HepG2 (cell line): Measurements from ENCODE around the gene ITGB2. TPM values are rescaled to one million over a fixed set of nuclear protein-coding genes. Genes with fewer than 3 reads are reported as not detected.

Experiments
- ATF1 ChIP-seq: IDR thresholded peaks from 2 replicates; pipeline ENCODE4 v1.6.1; 2016; ENCODE audit warnings: mild to moderate bottlenecking, control low read depth
- CEBPB ChIP-seq: IDR thresholded peaks from 2 replicates; pipeline ENCODE4 v1.6.1; 2011; ENCODE audit warnings: low read depth, low read length, improper control_type of control experiment, borderline replicate concordance
- ERF ChIP-seq: IDR thresholded peaks from 2 replicates; pipeline ENCODE4 v1.6.1; 2018; ENCODE audit warnings: missing biosample characterization, missing genetic modification reagents
- FOXP1 ChIP-seq, 2 experiments: fragments of 450-650 bp in 1 of 2; IDR thresholded peaks; 2 replicates each; pipeline ENCODE4 v1.6.1; 2017 to 2018; ENCODE audit warnings: antibody characterized with exemption in 1 of 2
- IKZF4 ChIP-seq: sonication (generic); formaldehyde crosslinking; IDR thresholded peaks from 2 replicates; pipeline ENCODE4 v1.5.1; 2020; ENCODE audit warnings: borderline replicate concordance, mild to moderate bottlenecking, low read depth, missing genetic modification reagents; ENCODE audit errors: not compliant biosample characterization
- PHB2 ChIP-seq: fragments of 450-650 bp; IDR thresholded peaks from 2 replicates; pipeline ENCODE4 v1.6.1; 2018; ENCODE audit not compliant: partially characterized antibody
- THAP7 ChIP-seq: sonication (generic); formaldehyde crosslinking; IDR thresholded peaks from 2 replicates; pipeline ENCODE4 v1.8.1; 2023; ENCODE audit warnings: mild to moderate bottlenecking, missing genetic modification reagents
- TRAFD1 ChIP-seq: sonication (generic); formaldehyde crosslinking; IDR thresholded peaks from 2 replicates; pipeline ENCODE4 v1.5.1; 2020; ENCODE audit warnings: missing genetic modification reagents, mild to moderate bottlenecking, borderline replicate concordance
- ZBTB43 ChIP-seq: sonication (generic); formaldehyde crosslinking; conservative IDR thresholded peaks from 2 replicates; pipeline ENCODE4 v1.4.0; 2020; ENCODE audit warnings: missing genetic modification reagents
- ZNF136 ChIP-seq: sonication (generic); formaldehyde crosslinking; IDR thresholded peaks from 2 replicates; pipeline ENCODE4 v1.8.1; 2022; ENCODE audit warnings: low read depth, mild to moderate bottlenecking, moderate library complexity, missing genetic modification reagents
- ZNF17 ChIP-seq: sonication (generic); formaldehyde crosslinking; IDR thresholded peaks from 2 replicates; pipeline ENCODE4 v1.5.0; 2020; ENCODE audit warnings: mild to moderate bottlenecking, missing genetic modification reagents
- ZNF280B ChIP-seq: sonication (generic); formaldehyde crosslinking; IDR thresholded peaks from 2 replicates; pipeline ENCODE4 v1.5.0; 2020; ENCODE audit warnings: missing genetic modification reagents, mild to moderate bottlenecking, borderline replicate concordance
- ZNF460 ChIP-seq: sonication (generic); formaldehyde crosslinking; IDR thresholded peaks from 2 replicates; pipeline ENCODE4 v1.5.1; 2020; ENCODE audit warnings: missing genetic modification reagents, mild to moderate bottlenecking, borderline replicate concordance
- ZNF468 ChIP-seq: sonication (generic); formaldehyde crosslinking; IDR thresholded peaks from 2 replicates; pipeline ENCODE4 v1.8.0; 2022; ENCODE audit warnings: mild to moderate bottlenecking, moderate library complexity, missing genetic modification reagents
- ZNF512B ChIP-seq: sonication (generic); formaldehyde crosslinking; IDR thresholded peaks from 2 replicates; pipeline ENCODE4 v1.5.1; 2020; ENCODE audit warnings: missing genetic modification reagents, mild to moderate bottlenecking, borderline replicate concordance
- ZNF639 ChIP-seq: conservative IDR thresholded peaks from 2 replicates; pipeline ENCODE4 v1.6.1; 2018; ENCODE audit warnings: missing genetic modification reagents
- ZNF704 ChIP-seq: sonication (generic); formaldehyde crosslinking; IDR thresholded peaks from 2 replicates; pipeline ENCODE4 v1.8.1; 2023; ENCODE audit warnings: mild to moderate bottlenecking, inconsistent platforms, moderate library complexity, missing genetic modification reagents, borderline replicate concordance
- polyA plus RNA-seq, 8 experiments: library from polyadenylated mRNA; depleted of rRNA in 3 of 8; stranded (reverse) in 7 of 8; unstranded in 1 of 8; fragments of >200 nt; fragmentation: Illumina TruSeq in 4 of 8; extraction: Trizol in 4 of 8; gene quantifications; 2 replicates each; pipeline versions ENCODE4 v1.2.1 to v1.2.3, GENCODE V29; 2011 to 2016; ENCODE audit warnings: low read depth in 4 of 8, missing spikeins in 1 of 8, mixed read lengths in 1 of 8; ENCODE audit not compliant: insufficient read depth in 1 of 8
- total RNA-seq, 5 experiments: library from RNA; depleted of rRNA; stranded (reverse); fragments of >200 nt; fragmentation: Illumina TruSeq; extraction: Trizol; gene quantifications; 2 replicates each; pipeline ENCODE4 v1.2.3, GENCODE V29; 2016; ENCODE audit warnings: low read depth in 1 of 5

Gene ITGB2
- total and polyA plus RNA-seq, 2 of the 13 experiments (the other 11 are each of a cell fraction or from before 2014, with no cell fraction given) = 4.2 to 18.0 TPM

- TF ChIP-seq ZNF280B (CRISPR knock-in tag) (peak; percentile 77; the same call in 1 of the 2 replicates), ZNF460 (CRISPR knock-in tag) (peak; percentile 44; the same call in 1 of the 2 replicates), PHB2 (no peak), ZBTB43 (CRISPR knock-in tag) (no peak), ZNF468 (CRISPR knock-in tag) (peak; percentile 64; the same call in 1 of the 2 replicates), ZNF639 (CRISPR knock-in tag) (peak; percentile 93), ZNF17 (CRISPR knock-in tag) (no peak), ATF1 (CRISPR knock-in tag) (no peak), CEBPB (no peak), FOXP1 (IDR thresholded peaks at IDR 0.05) (no peak), FOXP1 (CRISPR knock-in tag; IDR thresholded peaks at IDR 0.05) (no peak), THAP7 (CRISPR knock-in tag) (no peak), ZNF136 (no peak), TRAFD1 (CRISPR knock-in tag) (no peak), ZNF512B (CRISPR knock-in tag) (no peak), ERF (CRISPR knock-in tag) (peak; percentile 57; the same call in 1 of the 2 replicates), IKZF4 (no peak), ZNF704 (CRISPR knock-in tag) (peak; percentile 82; the same call in 1 of the 2 replicates)
These were observed 18.9 kb upstream of the ITGB2 start, which contains the start of gene SLX9 (continued) for GRCh38 chr21:44939532-44940115.
